Stimulated activated CD4-positive, alpha-beta T cell treated with anti-CD3 and anti-CD28 coated beads, Interleukin-4, amount 100 ng/mL, for 24 hours (primary cell): ENCODE data around the gene LLGL2.
"Not testable (repeated sequence)": the region's sequence is repeated elsewhere in the genome, so short reads cannot be mapped to it uniquely, and the experiment has no call there.

Experiments used
- DNase-seq: peaks from one replicate; pipeline ENCODE4 v3.0.0-alpha.2; 2020

Gene LLGL2

DNA sequence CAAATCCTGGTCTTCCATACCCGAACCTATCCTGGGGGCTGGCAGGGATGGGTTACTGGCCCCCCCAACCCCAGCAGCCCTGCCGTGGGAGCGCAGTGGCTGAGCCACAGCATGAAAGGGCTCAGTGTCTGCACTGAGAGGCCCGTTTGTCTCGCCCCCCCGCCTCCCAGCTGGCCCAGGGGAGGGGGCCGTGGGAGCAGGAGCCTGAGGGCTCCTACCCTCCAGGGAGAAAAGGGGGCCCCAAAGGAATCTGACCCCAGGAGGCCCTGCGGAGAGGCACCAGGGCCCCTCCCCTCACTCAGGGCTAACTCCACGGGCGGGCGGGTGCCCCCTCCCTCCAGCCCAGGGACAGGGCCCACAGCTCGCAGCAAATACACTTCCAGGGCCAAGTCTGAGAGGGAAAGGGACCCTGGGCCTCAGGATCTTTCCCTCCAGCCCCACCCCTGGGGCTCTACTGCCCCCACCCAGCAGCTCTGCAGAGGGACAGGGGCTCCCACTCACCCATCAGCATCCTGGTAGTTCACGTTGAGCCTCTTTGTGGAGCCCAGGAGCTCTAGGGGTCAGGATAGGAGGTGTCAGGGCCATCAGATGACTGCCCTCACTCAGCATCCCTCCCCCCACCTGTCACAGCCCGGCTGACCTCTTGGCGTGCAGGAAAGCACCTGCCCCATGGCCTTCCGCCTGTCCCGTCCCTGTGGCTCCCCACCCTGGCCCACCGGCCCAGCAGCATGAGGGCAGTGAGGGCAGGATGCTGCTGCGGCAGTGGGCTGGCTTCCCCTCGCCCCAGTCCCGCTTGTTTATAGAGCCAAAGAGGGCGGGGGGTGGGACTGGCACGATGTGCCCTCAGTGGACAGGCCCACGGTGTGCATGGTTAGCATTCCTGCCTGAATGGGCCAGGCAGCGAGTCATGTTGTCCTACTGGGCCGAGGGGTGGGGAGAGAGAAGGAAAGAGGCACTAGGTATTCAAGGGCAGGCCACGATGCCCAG lies 17.5 kb upstream of the LLGL2 start:
- no peak for DNase-seq

GRCh38 chr17:75508931-75509361 lies 16.6 kb upstream of the LLGL2 start:
- DNase-seq, result no peak

- no peak for DNase-seq
Measured at GRCh38 chr17:75509528-75510258, 15.8 kb upstream of the LLGL2 start.

DNA sequence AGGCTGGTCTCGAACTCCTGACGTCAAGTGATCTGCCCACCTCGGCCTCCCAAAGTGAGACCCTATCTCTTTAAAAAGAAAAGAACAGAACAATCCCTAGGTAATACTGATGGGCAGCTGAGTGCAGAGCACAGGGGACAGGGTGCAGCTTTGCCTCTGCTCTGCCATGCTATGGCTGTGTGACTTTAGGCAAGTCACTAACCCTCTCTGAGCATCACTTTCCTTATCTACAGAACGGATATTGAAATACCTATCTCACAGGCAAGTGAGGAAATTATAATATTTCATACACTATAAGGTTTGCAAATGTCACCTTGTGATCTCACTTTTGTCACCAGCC lies 14.3 kb upstream of the LLGL2 start:
- DNase-seq, result no peak

DNA sequence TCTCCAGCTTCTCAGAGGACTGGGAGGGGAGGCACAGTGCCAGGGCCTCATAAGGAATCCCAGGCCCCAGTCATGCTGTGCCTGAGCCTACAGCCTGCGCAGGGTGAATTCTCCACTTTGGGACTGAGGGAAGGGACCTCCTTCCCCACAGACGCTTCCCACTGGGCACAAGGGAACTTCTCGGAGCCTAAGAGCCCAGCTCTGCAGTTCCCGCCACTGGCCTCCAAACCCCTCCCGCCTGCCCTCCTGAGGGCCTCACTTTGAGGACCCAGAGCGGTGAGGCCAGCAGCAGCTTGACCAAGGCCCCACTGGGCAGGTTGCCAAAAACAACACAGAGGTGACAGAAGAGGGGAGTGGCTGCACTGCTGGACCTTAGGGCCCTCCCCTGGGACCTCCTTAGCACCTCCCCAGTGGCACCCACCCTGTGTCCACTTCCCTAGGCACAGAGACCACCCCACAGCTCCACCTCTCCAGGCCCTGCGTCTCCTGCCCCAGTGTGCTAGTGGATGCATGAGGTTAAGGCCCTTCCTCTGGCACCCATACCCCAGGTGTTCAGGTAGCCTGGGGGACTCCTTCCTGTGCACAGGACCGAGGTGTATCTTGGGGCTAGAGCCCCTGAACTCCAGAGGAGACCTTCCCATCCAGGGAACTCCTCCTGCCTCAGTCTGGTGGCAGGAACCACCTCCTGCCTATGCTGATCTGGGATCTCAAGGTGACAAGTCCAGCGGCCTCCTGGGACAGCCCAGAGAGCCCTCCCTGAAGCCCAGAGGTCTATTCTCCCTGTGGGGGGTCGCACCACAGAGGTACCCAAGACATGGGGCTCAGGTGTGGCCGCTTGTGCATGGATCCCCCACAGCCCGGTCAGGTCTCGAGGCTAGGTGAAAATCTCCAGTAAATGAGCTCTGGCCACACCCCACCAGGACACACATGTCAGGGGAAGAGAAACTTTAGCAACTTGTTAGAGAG lies 13.6 kb upstream of the LLGL2 start:
- no peak for DNase-seq

DNA sequence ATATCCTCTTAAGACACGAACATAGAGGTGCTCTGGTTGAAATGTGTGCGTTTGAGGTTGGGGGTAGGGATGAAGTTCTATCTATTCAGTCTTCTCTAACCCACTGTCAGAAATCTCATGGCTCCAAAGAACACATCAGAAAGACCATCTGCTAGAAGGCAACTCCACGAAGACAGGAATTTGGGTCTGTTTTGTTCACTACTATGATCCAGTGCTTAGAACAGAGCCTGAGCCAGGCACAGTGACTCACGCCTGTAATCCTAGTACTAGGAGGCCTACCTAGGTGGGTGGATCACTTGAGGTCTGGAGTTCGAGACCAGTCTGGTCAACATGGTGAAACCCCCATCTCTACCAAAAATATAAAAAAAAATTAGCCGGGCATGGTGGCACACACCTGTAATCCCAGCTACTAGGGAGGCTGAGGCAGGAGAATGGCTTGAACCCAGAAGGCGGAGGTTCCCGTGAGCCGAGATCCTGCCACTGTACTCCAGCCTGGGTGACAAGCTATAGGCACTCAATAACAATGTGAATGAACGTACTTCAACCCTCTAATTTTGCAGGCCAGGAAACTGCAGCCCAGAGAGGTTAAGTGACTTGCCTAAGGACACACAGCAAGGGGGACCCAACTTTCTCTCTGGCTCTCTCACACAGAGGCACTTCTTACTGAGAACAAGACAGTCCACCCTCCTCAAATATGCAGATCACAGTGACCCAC lies 12.4 kb upstream of the LLGL2 start:
- DNase-seq, result no peak

DNA sequence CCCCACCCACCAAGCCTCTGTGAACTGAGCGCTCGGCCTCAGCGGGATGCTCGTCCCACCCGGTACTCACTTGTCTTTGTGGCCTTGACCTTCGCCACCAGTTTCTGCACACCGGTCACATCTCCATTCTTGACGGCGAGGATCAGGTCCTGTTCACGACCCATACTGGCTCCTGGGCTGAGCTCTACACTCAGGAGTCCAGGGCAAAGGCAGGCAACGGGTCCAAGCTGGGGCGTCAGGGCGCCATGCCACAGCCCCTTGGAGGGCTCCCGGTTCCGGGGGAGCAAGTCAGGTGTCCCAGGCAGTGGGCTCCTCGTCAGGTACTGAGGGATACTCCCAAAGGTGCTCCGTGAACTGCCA lies 11.9 kb upstream of the LLGL2 start:
- DNase-seq, result no peak

- DNase-seq, result no peak
Measured at GRCh38 chr17:75514299-75514918, 11.1 kb upstream of the LLGL2 start.

DNA sequence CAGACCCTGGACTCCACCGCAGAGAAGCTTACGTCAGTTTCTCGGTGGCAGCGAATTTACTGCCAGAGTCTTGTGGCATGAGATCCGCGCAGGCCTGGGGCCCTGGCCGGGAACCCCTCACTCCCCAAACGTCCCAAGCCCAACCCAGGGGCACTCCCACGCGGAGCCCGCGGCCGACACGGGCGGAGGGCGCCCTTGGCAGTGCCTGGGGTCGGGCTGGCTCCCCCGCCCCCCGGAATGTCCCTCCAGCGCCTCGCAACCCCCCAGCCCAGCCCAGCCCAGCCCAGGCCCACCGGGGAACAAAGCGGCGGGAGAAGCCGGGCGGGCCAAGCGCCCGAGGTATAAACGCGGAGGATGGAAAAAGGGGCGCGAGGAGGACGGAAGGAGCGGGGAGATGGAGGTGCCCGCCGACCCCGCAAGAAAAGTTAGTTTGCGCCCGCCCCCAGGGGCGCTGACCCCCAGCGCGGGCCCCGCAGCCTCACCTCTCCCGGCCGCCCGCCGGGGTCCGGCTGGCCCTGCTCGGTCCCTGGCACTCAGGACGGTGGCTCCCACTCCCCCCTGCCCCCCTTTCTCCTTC lies 10.5 kb upstream of the LLGL2 start:
- DNase-seq, result no peak

GRCh38 chr17:75515496-75516254 lies 9.8 kb upstream of the LLGL2 start, which contains the start of gene CASKIN2:
TSS of gene CASKIN2 (minus strand) at chr17:75515537. CDS start at chr17:75513804, 1,733 bp downstream.
- DNase-seq, result peak; percentile 84

DNA sequence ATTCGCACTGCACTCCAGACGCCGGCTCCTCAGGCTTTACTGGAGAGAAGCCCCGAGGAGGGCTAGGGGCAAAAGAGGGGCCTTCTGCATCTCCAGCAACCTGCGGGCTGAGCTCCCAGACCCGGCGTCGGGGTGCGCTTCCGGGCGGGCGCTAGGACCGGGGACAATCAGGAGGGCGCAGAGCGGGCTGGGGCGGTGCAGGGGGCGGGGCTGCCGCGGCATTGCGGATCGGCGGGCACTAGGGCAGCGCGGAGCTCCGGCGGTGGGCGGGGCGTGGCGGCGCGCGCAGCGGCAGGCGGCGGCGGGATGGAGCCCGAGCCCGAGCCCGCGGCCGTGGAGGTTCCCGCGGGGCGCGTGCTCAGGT lies 9.3 kb upstream of the LLGL2 start, which contains the start of gene TSEN54:
Gene TSEN54 (plus strand): TSS at position 274 of the 364 bp plus-strand sequence. CDS start 33 bp downstream, at position 307.
- DNase-seq, result peak; percentile 95

- peak; percentile 36 for DNase-seq
Measured at GRCh38 chr17:75516619-75517296, 8.7 kb upstream of the LLGL2 start.

GRCh38 chr17:75517297-75517865 lies 8.1 kb upstream of the LLGL2 start:
- DNase-seq, result peak; percentile 46

- DNase-seq, result no peak
Measured at GRCh38 chr17:75518201-75518600, 7.3 kb upstream of the LLGL2 start.

GRCh38 chr17:75518983-75519537 lies 6.4 kb upstream of the LLGL2 start:
- no peak for DNase-seq

- not testable (repeated sequence) for DNase-seq
Measured at GRCh38 chr17:75520413-75520812, 5.1 kb upstream of the LLGL2 start.

DNA sequence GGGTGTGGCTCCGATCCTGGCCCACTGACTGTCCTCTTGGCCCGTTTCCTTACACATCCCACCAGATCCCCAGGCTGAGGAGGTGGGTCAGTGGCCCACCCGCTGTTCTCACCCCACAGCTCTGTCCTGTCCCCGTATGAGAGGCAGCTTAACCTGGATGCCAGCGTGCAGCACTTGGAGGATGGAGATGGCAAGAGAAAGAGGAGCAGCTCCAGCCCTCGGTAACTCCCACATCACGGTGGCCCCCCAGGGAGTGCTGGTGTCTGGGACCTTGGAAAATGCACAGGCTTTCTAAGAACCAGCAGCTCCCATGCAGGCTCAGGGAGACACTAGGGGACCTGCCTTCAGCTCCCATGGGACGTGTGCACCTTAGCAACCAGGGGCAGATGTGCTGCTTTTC lies 4.2 kb upstream of the LLGL2 start:
- no peak for DNase-seq

- no peak for DNase-seq
Measured at GRCh38 chr17:75521951-75522727, 3.4 kb upstream of the LLGL2 start.
